GM20431 (cell line): ENCODE results near the gene PRSS27.
"Not testable (repeated sequence)": the region's sequence is repeated elsewhere in the genome, so short reads cannot be mapped to it uniquely, and the experiment has no call there.

Experiments
- in situ Hi-C: fragments of 300-500 bp; cut with MseI, MboI; formaldehyde crosslinking; loops from one replicate; pipeline ENCODE4 v1.15.0; 2020; ENCODE audit warnings: low sequenced_read_pairs; ENCODE audit not compliant: unreplicated experiment

Gene PRSS27

GRCh38 chr16:2682209-2683021, 37.6 kb downstream of the PRSS27 start, which contains the start of gene KCTD5:
TSS of gene KCTD5 (plus strand) at chr16:2682523. CDS start at chr16:2682549, 26 bp downstream.
- in situ Hi-C loops = no loop called here

DNA sequence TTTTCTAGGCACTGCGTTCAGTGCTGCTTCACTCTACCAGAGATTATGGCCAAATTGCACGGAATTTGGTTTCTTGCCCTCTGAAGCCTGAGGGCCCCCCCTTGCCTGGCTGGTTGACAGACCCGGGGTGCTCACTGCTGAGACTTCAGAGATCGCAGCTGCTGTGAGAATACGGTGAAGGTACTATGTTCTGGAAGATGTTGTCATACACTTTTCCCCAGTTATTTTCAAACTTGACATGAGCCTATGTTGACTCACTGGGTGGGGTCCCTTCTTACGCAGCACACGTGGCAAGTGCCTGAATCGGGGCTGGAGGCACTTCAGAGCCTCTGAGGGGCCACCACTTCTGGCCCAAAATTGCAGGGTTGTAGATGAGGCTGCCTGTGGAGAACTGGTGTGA, 39.7 kb downstream of the PRSS27 start:
- in situ Hi-C loops = not testable (repeated sequence)

DNA sequence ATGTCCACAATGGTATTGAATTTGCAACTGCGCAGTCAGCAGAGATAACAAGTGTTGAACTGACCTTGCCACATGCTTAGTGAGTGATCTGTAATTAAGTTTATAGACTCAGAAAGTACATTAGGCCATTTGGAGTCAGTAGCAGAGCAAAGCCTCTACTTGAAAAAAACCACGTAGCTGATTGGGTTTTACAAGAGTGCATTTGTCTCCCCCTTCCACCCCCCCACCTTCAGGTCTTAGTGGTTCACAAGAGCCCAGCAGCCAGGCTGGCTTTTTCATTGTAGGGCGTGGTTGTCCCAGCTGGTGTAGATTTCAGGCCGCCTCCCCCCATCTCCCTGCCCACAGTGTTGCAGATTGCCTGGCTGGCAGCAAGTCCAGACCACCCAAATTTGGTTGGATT, 40.1 kb downstream of the PRSS27 start:
- in situ Hi-C loops = not testable (repeated sequence)

DNA sequence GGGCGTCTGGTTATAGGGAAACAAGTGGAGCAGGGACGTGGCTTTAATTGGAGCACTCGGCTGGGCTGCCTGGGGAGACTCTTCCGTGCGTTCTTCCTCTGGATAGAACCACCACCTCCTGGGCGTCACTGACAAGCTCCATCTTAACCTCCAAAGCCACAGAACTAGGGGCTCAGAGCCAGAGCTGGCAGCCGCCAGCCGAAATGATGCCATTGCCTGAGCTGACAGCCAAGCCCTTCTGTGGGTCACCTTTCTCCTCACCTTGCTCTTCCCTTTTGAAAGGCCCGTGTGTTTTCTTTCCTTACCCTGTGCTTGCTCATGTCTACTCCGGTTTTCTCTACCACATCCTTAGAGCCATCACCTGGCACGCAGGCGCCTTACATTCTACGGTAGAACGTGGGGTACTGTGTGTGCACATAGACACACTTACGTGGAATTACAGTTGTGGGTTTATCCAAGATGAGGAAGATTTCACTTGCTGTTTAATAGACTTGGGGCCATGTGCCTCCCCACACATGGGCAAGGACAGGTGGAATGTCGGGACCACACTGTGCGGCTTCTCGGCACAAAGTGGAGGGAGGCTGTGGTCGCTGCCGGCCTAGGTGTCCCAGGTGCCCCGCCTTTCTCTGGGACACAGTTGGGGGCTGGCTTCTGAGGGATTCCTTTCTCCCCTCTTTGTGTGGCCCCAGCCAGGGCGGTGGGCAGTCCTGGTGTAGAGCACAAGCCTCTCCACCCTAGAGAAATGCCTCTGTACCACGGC, 41.6 kb downstream of the PRSS27 start:
- in situ Hi-C loops = not testable (repeated sequence)

DNA sequence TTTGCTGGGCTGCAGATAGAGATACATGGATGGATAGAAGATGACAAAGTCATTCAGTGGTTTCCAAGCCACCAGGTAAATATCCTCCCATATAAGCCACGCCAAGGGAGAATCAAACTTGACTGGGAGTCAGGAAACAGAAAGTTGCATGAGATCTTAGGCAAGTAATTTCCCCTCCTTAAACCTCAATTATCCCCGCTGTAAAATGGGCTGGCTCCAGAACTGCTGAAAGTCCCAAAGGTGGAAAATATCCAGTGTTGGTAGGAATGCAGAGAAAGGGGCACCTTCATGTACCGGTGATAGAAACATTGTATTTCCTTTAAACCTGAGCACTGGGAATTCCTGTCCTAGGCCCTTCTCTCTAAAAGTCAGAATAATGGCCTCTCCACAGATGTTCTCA, 43.1 kb downstream of the PRSS27 start:
- in situ Hi-C loops = not testable (repeated sequence)

DNA sequence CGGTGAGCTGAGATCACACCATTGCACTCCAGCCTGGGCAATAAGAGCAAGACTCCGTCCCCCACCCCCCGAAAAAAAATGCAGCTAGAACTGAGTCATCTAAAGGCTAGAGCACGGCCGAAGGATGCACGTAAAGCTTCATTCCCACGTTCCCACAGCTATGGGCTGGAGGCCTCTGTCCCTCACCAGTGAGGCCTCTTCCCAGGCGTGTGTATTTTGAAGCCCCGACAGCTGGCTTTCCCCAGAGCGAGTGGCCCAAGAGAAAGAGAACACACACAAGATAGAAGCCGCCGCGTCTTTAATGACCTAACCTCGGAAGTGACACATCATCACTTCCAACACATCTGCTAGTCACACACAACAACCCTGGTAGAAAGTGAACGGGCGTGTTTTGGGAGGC, 44.3 kb downstream of the PRSS27 start:
- in situ Hi-C loops = no loop called here

DNA sequence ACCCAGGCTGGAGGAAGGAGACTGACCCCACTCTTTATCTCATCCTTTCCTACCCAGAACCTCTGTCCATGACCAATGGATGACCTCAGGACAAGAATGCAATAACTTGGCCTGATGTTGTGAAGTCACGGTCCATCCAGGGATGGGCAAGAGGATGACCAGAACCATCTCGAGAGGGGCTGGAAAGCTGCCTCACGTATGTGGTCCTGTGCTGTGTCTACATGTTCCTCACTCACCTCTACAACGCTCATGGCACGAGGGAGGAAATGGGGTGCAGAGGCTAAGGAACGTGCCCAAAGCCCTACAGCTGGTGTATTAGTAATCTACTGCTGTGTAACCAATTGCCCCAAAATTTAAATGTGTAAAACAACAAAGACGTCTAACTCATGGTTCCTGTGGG, 45.0 kb downstream of the PRSS27 start:
- in situ Hi-C loops = no loop called here

DNA sequence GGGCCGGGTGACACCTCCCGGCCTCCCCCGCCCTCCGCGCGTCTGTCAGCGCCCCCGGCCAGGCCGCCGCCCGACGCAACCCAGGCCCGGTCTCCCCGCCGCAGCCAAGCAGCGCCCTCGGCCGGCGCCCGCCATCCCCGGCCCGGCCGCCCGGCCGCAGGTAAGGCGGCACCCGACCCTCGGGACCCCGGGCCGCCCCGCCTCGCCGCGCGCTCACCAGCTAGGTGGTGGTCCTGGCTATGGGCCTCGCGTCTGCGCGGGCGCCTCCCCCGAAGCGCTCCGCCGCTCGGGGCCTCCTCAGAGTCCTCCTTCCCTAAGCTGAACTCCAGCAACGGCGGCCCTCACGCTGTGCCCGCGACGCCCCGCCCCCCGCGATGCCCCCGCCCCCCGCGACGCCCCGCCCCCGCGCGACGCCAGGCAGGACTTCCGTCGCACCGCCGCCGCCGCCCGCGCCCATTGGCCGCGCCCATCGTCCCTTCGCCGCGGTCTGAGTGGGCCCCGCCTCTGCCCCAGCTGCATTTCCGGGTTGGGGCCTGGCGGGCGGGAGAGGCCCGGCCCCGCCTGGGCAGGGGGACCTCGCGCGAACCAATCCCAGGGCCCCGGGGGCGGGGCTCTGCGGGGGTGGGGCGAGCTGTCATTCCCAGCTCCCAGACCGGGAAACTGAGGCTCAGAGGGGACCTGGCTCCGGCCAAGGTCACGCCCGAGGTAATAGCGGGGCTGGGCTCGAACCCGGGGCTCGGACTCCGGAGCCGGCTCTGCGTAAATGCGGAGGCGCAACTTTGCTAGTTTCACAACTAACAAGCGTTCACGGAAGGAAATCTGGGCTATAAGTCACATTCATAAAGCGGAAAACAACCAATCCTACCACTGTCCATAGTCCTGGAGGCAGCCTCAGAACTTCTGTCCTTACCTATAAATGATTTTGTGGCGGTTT, 46.7 kb downstream of the PRSS27 start:
- in situ Hi-C loops = no loop called here

DNA sequence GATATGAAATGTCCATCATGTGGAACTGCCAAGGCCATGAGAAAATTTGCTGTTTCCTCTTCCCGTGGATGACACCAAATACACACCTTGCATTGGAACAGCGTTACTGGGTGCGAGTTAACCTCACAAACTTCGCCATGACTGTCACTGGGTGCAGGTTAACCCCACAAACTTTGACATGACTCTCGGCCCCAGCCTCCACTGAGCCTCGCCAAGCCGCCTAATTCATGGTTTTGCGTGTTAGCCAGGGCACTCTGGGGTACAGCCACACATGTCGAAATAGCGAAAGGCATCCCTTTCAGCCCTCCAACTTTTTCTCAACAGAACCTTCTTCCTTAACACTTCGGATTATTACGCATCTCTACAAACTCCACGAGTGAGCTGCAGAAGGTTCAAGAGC, 48.3 kb downstream of the PRSS27 start:
- in situ Hi-C loops = no loop called here

DNA sequence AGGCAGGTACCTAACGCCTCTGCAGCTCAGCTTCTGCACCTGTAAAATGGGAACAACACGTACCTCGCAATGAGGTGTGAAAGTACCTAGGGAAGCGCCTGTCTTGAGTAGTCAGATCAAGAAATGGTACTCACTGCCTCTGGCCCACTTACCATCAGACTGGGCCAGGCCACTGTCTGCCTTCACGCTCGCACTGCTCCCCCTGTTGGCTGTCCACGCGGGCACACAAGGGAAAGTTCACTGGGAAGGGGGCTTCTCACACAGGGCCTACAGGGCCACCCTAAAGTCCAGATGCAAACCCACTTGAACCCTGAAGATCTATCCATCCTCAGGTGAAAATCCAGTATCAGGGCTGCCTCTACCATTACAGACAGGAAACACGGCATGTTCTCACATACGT, 48.8 kb downstream of the PRSS27 start:
- in situ Hi-C loops = not testable (repeated sequence)

DNA sequence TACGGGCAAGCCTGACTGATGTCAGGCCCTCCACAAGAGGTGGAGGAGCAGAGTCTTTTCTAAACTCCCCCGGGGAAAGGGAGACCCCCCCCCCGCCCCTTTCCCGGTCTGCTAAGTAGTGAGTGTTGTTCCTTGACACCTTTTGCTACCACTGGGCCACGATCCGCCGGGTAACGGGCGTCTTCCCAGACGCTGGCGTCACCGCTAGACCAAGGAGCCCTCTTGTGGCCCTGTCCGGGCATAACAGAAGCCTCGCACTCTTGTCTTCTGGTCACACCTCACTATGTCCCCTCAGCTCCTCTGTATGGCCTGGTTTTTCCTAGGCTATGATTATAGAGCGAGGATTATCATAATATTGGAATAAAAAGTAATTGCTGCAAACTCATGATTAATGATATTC, 50.0 kb downstream of the PRSS27 start:
- in situ Hi-C loops = not testable (repeated sequence)

DNA sequence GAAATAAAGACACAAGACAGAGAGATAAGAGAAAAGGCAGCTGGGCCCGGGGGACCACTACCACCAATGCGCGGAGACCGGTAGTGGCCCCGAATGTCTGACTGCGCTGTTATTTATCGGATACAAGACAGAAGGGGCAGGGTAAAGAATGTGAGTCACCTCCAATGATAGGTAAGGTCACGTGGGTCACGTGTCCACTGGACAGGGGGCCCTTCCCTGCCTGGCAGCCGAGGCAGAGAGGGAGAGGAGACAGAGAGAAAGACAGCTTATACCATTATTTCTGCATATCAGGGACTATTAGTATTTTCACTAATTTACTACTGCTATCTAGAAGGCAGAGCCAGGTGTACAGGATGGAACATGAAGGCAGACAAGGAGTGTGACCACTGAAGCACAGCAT, 50.4 kb downstream of the PRSS27 start:
- in situ Hi-C loops = not testable (repeated sequence)

GRCh38 chr16:2666671-2667070, 53.4 kb downstream of the PRSS27 start:
- in situ Hi-C loops = not testable (repeated sequence)

DNA sequence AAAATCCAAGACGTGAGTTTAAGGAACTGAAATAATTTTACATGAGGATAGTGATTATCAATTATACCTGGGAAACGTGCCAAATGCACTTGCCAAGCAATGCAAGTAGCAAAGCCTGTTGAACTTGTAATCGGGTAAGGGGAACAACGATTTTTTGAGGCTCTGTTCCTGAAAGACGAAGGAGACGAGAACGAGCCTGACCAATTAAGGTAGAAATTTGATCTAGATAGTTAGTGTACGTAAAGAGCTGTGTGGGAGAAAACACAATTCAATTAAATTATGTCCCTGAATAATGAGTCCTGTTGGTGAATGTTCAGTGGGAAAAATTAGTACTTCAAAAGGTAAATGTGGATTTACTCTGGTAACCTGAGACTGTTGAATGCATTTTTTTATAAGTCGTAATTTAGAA, 55.4 kb downstream of the PRSS27 start:
- in situ Hi-C loops = no loop called here

DNA sequence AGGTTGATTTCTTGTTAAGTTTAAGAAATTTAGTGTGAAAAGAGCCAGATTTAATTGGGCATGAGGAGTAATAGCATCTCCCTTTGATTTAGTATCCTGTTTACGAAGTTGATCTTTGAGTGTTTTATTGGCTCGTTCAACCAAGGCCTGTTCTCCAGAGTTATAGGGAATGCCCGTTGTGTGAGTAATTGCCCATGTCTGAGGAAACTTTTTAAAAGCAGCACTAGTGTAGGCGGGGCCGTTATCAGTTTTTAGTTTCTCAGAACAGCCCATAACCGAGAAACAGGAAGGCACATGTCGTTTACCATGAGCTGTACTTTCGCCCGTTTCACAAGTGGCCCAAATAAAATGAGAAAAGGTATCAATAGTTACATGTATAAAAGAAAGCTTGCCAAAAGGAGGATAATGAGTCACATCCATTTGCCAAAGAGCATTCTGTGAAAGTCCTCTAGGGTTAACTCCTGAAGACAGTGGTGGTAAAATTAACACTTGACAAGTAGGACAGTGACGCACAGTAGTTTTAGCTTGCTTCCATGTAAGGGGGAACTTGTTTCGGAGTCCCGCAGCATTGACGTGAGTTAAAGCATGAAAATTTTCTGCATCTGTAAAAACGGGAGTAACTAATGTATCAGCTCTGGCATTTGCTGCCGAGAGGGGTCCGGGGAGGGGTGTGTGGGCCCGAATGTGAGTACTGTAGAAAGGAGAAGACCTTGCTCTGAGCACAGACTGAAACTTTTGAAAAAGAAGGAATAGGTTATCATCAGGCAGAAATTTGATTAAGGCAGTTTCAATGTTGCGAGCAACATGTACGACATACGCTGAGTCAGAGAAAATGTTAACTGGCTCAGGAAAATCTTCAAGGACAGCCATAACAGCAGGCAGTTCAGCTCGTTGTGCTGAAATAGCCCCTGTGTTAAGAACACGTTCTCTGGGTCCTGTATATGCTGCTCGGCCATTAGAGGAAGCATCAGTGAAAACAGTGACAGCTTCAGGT, 56.2 kb downstream of the PRSS27 start:
- in situ Hi-C loops = no loop called here
